Measurements from ENCODE around the gene CAPN13.
A peak's percentile ranks its signal among the peaks of the same experiment; 100 is the strongest.

CAPN13 gene

GRCh38 chr2:30714811-30715709 is 92.2 kb downstream of the CAPN13 start:
- no peak for TF ChIP-seq CTCF (IDR thresholded peaks at IDR 0.05)
- Histone ChIP-seq H3K27ac (no peak overlapping the region), H3K9me3 (no peaks in the 10 kb centered on the region), H3K4me1 (peaks cover 0 to 4% (median under 1%) of the 10 kb centered on the region in 4 donors), H3K27me3 (no peaks in the 10 kb centered on the region), H3K4me3 (no peak overlapping the region), H3K36me3 (no peaks in the 10 kb centered on the region)
- intact Hi-C loops (cut with DNase I; ENCODE audit: low total_unique reads) = loop anchor here (2.0 kb wide), 2 partner anchors 618 to 810 kb away; no protein-coding TSS in a partner anchor
- DNase-seq = peak in 1 of 2 donors; percentile 23

GRCh38 chr2:30713698-30714097 is 93.5 kb downstream of the CAPN13 start:
- H3K27ac ChIP-seq = no peak overlapping the region
- no peak overlapping the region for H3K4me3 ChIP-seq
- no peaks in the 10 kb centered on the region for H3K9me3 ChIP-seq
- intact Hi-C loops (cut with DNase I; ENCODE audit: low total_unique reads) = loop anchor here (2.0 kb wide), 2 partner anchors 619 to 811 kb away; no protein-coding TSS in a partner anchor
- H3K27me3 ChIP-seq = no peaks in the 10 kb centered on the region
- DNase-seq = peak in 1 of 2 donors; percentile 58
- TF ChIP-seq CTCF (IDR thresholded peaks at IDR 0.05) = no peak
- H3K36me3 ChIP-seq = no peaks in the 10 kb centered on the region
- peaks cover 0 to 14% (median 5%) of the 10 kb centered on the region in 4 donors for H3K4me1 ChIP-seq

GRCh38 chr2:30711646-30712085 is 95.6 kb downstream of the CAPN13 start:
- no peak overlapping the region for H3K4me3 ChIP-seq
- intact Hi-C loops (cut with DNase I; ENCODE audit: low total_unique reads) = no loop called here
- no peaks in the 10 kb centered on the region for H3K27me3 ChIP-seq
- H3K27ac ChIP-seq = no peak overlapping the region
- no peaks in the 10 kb centered on the region for H3K36me3 ChIP-seq
- TF ChIP-seq CTCF (IDR thresholded peaks at IDR 0.05) = peak; percentile 99 to 100
- H3K4me1 ChIP-seq = peaks cover 0 to 29% (median 12%) of the 10 kb centered on the region in 4 donors
- H3K9me3 ChIP-seq = no peaks in the 10 kb centered on the region
- DNase-seq = peak; percentile 88 to 91

DNA sequence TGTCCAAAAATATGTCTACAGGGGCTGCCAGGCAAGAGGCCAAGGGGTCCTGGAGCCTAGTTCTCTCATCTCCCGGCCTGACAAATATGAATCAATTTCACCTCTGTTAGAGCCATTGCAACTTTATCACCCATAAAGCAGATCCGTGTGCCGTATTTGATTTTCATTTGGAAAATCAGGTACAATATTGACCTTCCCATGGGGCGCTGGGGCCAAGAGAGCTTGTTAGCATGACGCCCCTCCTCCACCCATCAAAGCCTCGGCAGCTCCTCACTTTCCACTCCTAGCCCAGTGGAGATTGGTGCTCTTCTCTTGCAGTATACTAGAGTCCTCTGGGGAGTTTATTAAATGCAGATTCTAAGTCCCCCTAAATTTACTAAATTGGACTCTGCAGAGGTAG is 96.8 kb downstream of the CAPN13 start:
- Histone ChIP-seq H3K27ac (no peak overlapping the region), H3K4me1 (peaks cover 0 to 41% (median 19%) of the 10 kb centered on the region in 4 donors), H3K36me3 (no peaks in the 10 kb centered on the region), H3K27me3 (no peaks in the 10 kb centered on the region), H3K4me3 (no peak overlapping the region), H3K9me3 (no peaks in the 10 kb centered on the region)
- intact Hi-C loops (cut with DNase I; ENCODE audit: low total_unique reads) = no loop called here
- peak in 1 of 2 donors; percentile 37 for DNase-seq
- no peak for TF ChIP-seq CTCF (IDR thresholded peaks at IDR 0.05)

GRCh38 chr2:30710016-30710415 is 97.2 kb downstream of the CAPN13 start:
- Histone ChIP-seq H3K27me3 (no peaks in the 10 kb centered on the region), H3K9me3 (no peaks in the 10 kb centered on the region), H3K4me3 (no peak overlapping the region), H3K27ac (peak overlapping the region; percentile 44 to 53), H3K36me3 (no peaks in the 10 kb centered on the region), H3K4me1 (peaks cover 0 to 45% (median 22%) of the 10 kb centered on the region in 4 donors)
- intact Hi-C loops (cut with DNase I; ENCODE audit: low total_unique reads) = no loop called here
- TF ChIP-seq CTCF (IDR thresholded peaks at IDR 0.05) = no peak
- DNase-seq = peak in 1 of 2 donors; percentile 56

Measured in tibial artery (tissue), 4 donors.